Psoas muscle (tissue), 8 donors: Measurements from ENCODE around the gene LBHD2. TPM values are rescaled to one million over a fixed set of nuclear protein-coding genes. Genes with fewer than 3 reads are reported as not detected.

Experiments used
- ATAC-seq, 4 donors: fragments of 200-7000 bp; cut with Tn5 transposase; one replicate each; pipeline ENCODE4 v1.9.1; 2020; ENCODE audit warnings: moderate library complexity in 3 of 4, mild to moderate bottlenecking in 2 of 4
- DNase-seq, 2 donors: peaks; one replicate each; pipeline ENCODE4 v3.0.0-alpha.2; 2020
- H3K27ac ChIP-seq: fragments of 200-600 bp; one replicate; pipeline ENCODE4 v1.8.0; 2022
- H3K27me3 ChIP-seq, 3 donors: fragments of 200-600 bp in 1 of 3; one replicate each; pipeline versions ENCODE4 v1.6.1 to v1.8.0; 2013 to 2022; ENCODE audit warnings: low read length in 2 of 3, mild to moderate bottlenecking in 2 of 3, moderate library complexity in 1 of 3; ENCODE audit not compliant: insufficient read depth in 3 of 3
- H3K36me3 ChIP-seq, 2 donors: fragments of 200-600 bp in 1 of 2; one replicate each; pipeline versions ENCODE4 v1.6.1 to v1.8.0; 2013 to 2022; ENCODE audit warnings: low read depth in 1 of 2, mild to moderate bottlenecking in 1 of 2, moderate library complexity in 1 of 2; ENCODE audit not compliant: insufficient read depth in 1 of 2
- H3K4me1 ChIP-seq: fragments of 200-600 bp; one replicate; pipeline ENCODE4 v1.8.0; 2022
- H3K4me3 ChIP-seq: fragments of 200-600 bp; one replicate; pipeline ENCODE4 v1.8.0; 2022; ENCODE audit warnings: mild to moderate bottlenecking
- H3K9me3 ChIP-seq: fragments of 200-600 bp; one replicate; pipeline ENCODE4 v1.8.0; 2022
- CTCF ChIP-seq: fragments of 200-600 bp; IDR thresholded peaks from one replicate; pipeline ENCODE4 v1.8.0; 2022; ENCODE audit warnings: antibody characterized with exemption
- WGBS, 3 donors: extraction: QIAGEN DNeasy Blood & Tissue Kit; methylation state at CpG; one replicate each; pipeline versions ENCODE4 v1.1.6 to v1.1.7; 2013; 5-methylcytosine and 5-hydroxymethylcytosine counted together
- intact Hi-C, 2 donors: fragments of 100-400 bp; cut with DNase I; formaldehyde crosslinking; loops; one replicate each; pipeline versions ENCODE4 v1.11.0 to v1.14.2; 2022
- polyA plus RNA-seq, 3 donors: library from polyadenylated mRNA; stranded (reverse); fragments of 200-250 nt; gene quantifications; one replicate each; pipeline ENCODE4 v1.2.3, GENCODE V29; 2013
- total RNA-seq, 4 donors: library from RNA; stranded (reverse); fragmentation: NEBNext Ultra II Directional in 2 of 4; extraction: Animal tissue kit (Norgen Biotek cat#: 25700) in 2 of 4; gene quantifications; one replicate each; pipeline versions ENCODE4 v1.2.1 to v1.2.4, GENCODE V29; 2021 to 2023
- donor health status: healthy with polysubstance abuse.
- donor health status: DM: no; HTN: no; CAD: no; lungs with moderate emphysema.
- donor health status: Bipolar disorder and iron deficiency.
- donor health status: healthy.
- donor health status: DM: yes; HTN: yes; CAD: no.
- donor health status: DM: no; HTN: no; CAD: no.
- donor health status: DM: no; HTN: no; CAD: no.
- donor health status: DM: yes; HTN: yes; CAD: no.

The LBHD2 gene
- total and polyA plus RNA-seq, 7 donors: not detected

- H3K27me3 ChIP-seq: peaks cover 0 to 63% (median 19%) of the 10 kb centered on the region in 3 donors
- no peak overlapping the region for H3K27ac ChIP-seq
- peaks cover 12% of the 10 kb centered on the region for H3K4me1 ChIP-seq
- WGBS, 3 donors: 85 to 90% (median 89%) methylated on average over 25 of the region's 25 CpGs
- DNase-seq (no peak), ATAC-seq (no peak)
- H3K36me3 ChIP-seq: no peaks in the 10 kb centered on the region
- peaks cover 4% of the 10 kb centered on the region for H3K9me3 ChIP-seq
- H3K4me3 ChIP-seq: no peak overlapping the region
- intact Hi-C loops: no loop called here
- no peak for TF ChIP-seq CTCF
These were observed 16.5 kb downstream of the LBHD2 start for GRCh38 chr14:103100281-103101121.

GRCh38 chr14:103101257-103101962 is 17.4 kb downstream of the LBHD2 start:
- Histone ChIP-seq H3K27me3 (peaks cover 0 to 63% (median 19%) of the 10 kb centered on the region in 3 donors), H3K27ac (no peak overlapping the region), H3K9me3 (no peaks in the 10 kb centered on the region), H3K36me3 (no peaks in the 10 kb centered on the region), H3K4me3 (no peak overlapping the region), H3K4me1 (peaks cover 13% of the 10 kb centered on the region)
- WGBS, 3 donors: 95 to 100% (median 98%) methylated on average over 11 of the region's 11 CpGs
- DNase-seq (no peak), ATAC-seq (no peak)
- intact Hi-C loops: no loop called here
- no peak for TF ChIP-seq CTCF

GRCh38 chr14:103101963-103102688 is 18.1 kb downstream of the LBHD2 start:
- TF ChIP-seq CTCF: no peak
- Histone ChIP-seq H3K4me3 (peak overlapping the region; percentile 25), H3K9me3 (no peaks in the 10 kb centered on the region), H3K36me3 (no peaks in the 10 kb centered on the region), H3K4me1 (peaks cover 13% of the 10 kb centered on the region), H3K27ac (no peak overlapping the region), H3K27me3 (peaks cover 0 to 63% (median 19%) of the 10 kb centered on the region in 3 donors)
- ATAC-seq (no peak), DNase-seq (no peak)
- 53 to 67% (median 62%) methylated on average over 77 to 85 of the region's 85 CpGs for WGBS, 3 donors
- intact Hi-C loops: no loop called here

- Histone ChIP-seq H3K9me3 (no peaks in the 10 kb centered on the region), H3K4me3 (peak overlapping the region; percentile 25), H3K4me1 (peaks cover 13% of the 10 kb centered on the region), H3K36me3 (no peaks in the 10 kb centered on the region), H3K27me3 (peaks cover 0 to 63% (median 19%) of the 10 kb centered on the region in 3 donors), H3K27ac (no peak overlapping the region)
- DNase-seq (no peak), ATAC-seq (no peak)
- 51 to 67% (median 64%) methylated on average over 38 to 39 of the region's 39 CpGs for WGBS, 3 donors
- intact Hi-C loops: no loop called here
- no peak for TF ChIP-seq CTCF
These were observed 18.8 kb downstream of the LBHD2 start for GRCh38 chr14:103102689-103103260.
